ENCODE data around the gene MARCHF2. TPM values are rescaled to one million over a fixed set of nuclear protein-coding genes. Genes with fewer than 3 reads are reported as not detected.
A peak's percentile ranks its signal among the peaks of the same experiment; 100 is the strongest.

MARCHF2 gene
- total RNA-seq, 1 experiment from 2014 or later, result 20.2 TPM

DNA sequence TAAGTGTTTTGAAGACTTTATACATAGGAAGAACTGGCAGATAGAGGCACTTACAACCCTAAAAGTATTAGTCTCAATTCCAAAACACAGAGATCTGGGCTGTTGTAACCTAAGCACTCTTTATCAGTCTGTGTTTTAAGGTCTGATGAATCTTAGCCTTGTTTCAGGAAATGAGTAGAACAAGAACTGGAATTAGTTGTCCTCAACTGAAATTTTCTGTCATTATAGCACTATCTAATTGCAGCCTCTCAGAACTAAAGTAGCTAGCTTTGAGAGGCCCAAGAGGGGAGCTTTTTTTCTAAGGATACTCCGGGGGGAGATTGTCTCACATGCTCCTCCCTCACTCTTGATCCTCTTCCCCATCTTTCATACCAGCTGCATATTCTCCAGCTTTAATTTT, 44.7 kb downstream of the MARCHF2 start (continued):
- no peak for TF ChIP-seq E2F5 (CRISPR knock-in tag; IDR thresholded peaks at IDR 0.05)
- TF ChIP-seq ZNF263 (CRISPR knock-in tag; IDR thresholded peaks at IDR 0.05; ENCODE audit: low read depth), result no peak
- TF ChIP-seq, protein P1, sequence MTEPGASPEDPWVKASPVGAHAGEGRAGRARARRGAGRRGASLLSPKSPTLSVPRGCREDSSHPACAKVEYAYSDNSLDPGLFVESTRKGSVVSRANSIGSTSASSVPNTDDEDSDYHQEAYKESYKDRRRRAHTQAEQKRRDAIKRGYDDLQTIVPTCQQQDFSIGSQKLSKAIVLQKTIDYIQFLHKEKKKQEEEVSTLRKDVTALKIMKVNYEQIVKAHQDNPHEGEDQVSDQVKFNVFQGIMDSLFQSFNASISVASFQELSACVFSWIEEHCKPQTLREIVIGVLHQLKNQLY (CRISPR knock-in tag; IDR thresholded peaks at IDR 0.05), result no peak
- no peak for TF ChIP-seq ZNF121 (CRISPR knock-in tag; IDR thresholded peaks at IDR 0.05)

GRCh38 chr19:8458380-8458779, 45.3 kb downstream of the MARCHF2 start:
- no peak overlapping the region for H3K4me3 Mint-ChIP-seq
- H3K9me3 Mint-ChIP-seq, result no peaks in the 10 kb centered on the region
- ChIA-PET CTCF (interaction anchor here (0.8 to 1.5 kb wide), 4 partner anchors 10 to 123 kb away, joined by 3 to 7 read pairs (median 5); no protein-coding TSS in a partner anchor), POLR2A (no interaction called here)
- peak overlapping the region; percentile 94 for H3K27ac Mint-ChIP-seq
- peaks cover 45% of the 10 kb centered on the region for H3K36me3 Mint-ChIP-seq
- no peaks in the 10 kb centered on the region for H3K27me3 Mint-ChIP-seq (ENCODE audit: low read depth)
- ATAC-seq (no peak; the same call in 1 of the 2 replicates), DNase-seq (ENCODE audit: low spot score) (no peak)
- peaks cover 95% of the 10 kb centered on the region for H3K4me1 Mint-ChIP-seq
- TF ChIP-seq ZBTB43 (CRISPR knock-in tag; IDR thresholded peaks at IDR 0.05) (no peak), GRHL2 (CRISPR knock-in tag; IDR thresholded peaks at IDR 0.05; ENCODE audit: insufficient replicate concordance, severe bottlenecking) (no peak), ATF3 (CRISPR knock-in tag; conservative IDR thresholded peaks at IDR 0.05) (no peak), NR3C1 (CRISPR knock-in tag; conservative IDR thresholded peaks at IDR 0.05; ENCODE audit: low read depth) (no peak), HMGXB4 (CRISPR knock-in tag; IDR thresholded peaks at IDR 0.05) (no peak), ERG (CRISPR knock-in tag; IDR thresholded peaks at IDR 0.05) (no peak), AFF4 (CRISPR knock-in tag; IDR thresholded peaks at IDR 0.05; ENCODE audit: borderline replicate concordance) (no peak), ZNF317 (CRISPR knock-in tag; IDR thresholded peaks at IDR 0.05; ENCODE audit: borderline replicate concordance, low read depth) (no peak), ZNF121 (CRISPR knock-in tag; IDR thresholded peaks at IDR 0.05) (no peak), TEAD1 (CRISPR knock-in tag; IDR thresholded peaks at IDR 0.05) (no peak)
- TF ChIP-seq, protein P2, sequence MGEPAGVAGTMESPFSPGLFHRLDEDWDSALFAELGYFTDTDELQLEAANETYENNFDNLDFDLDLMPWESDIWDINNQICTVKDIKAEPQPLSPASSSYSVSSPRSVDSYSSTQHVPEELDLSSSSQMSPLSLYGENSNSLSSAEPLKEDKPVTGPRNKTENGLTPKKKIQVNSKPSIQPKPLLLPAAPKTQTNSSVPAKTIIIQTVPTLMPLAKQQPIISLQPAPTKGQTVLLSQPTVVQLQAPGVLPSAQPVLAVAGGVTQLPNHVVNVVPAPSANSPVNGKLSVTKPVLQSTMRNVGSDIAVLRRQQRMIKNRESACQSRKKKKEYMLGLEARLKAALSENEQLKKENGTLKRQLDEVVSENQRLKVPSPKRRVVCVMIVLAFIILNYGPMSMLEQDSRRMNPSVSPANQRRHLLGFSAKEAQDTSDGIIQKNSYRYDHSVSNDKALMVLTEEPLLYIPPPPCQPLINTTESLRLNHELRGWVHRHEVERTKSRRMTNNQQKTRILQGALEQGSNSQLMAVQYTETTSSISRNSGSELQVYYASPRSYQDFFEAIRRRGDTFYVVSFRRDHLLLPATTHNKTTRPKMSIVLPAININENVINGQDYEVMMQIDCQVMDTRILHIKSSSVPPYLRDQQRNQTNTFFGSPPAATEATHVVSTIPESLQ (CRISPR knock-in tag; IDR thresholded peaks at IDR 0.05), result no peak
- TF ChIP-seq, protein P3, sequence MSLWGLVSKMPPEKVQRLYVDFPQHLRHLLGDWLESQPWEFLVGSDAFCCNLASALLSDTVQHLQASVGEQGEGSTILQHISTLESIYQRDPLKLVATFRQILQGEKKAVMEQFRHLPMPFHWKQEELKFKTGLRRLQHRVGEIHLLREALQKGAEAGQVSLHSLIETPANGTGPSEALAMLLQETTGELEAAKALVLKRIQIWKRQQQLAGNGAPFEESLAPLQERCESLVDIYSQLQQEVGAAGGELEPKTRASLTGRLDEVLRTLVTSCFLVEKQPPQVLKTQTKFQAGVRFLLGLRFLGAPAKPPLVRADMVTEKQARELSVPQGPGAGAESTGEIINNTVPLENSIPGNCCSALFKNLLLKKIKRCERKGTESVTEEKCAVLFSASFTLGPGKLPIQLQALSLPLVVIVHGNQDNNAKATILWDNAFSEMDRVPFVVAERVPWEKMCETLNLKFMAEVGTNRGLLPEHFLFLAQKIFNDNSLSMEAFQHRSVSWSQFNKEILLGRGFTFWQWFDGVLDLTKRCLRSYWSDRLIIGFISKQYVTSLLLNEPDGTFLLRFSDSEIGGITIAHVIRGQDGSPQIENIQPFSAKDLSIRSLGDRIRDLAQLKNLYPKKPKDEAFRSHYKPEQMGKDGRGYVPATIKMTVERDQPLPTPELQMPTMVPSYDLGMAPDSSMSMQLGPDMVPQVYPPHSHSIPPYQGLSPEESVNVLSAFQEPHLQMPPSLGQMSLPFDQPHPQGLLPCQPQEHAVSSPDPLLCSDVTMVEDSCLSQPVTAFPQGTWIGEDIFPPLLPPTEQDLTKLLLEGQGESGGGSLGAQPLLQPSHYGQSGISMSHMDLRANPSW (CRISPR knock-in tag; conservative IDR thresholded peaks at IDR 0.05; ENCODE audit: low read depth), result no peak
- TF ChIP-seq, protein P4, sequence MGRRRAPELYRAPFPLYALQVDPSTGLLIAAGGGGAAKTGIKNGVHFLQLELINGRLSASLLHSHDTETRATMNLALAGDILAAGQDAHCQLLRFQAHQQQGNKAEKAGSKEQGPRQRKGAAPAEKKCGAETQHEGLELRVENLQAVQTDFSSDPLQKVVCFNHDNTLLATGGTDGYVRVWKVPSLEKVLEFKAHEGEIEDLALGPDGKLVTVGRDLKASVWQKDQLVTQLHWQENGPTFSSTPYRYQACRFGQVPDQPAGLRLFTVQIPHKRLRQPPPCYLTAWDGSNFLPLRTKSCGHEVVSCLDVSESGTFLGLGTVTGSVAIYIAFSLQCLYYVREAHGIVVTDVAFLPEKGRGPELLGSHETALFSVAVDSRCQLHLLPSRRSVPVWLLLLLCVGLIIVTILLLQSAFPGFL (CRISPR knock-in tag; IDR thresholded peaks at IDR 0.05; ENCODE audit: borderline replicate concordance), result no peak
- TF ChIP-seq, protein P5, sequence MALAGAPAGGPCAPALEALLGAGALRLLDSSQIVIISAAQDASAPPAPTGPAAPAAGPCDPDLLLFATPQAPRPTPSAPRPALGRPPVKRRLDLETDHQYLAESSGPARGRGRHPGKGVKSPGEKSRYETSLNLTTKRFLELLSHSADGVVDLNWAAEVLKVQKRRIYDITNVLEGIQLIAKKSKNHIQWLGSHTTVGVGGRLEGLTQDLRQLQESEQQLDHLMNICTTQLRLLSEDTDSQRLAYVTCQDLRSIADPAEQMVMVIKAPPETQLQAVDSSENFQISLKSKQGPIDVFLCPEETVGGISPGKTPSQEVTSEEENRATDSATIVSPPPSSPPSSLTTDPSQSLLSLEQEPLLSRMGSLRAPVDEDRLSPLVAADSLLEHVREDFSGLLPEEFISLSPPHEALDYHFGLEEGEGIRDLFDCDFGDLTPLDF (CRISPR knock-in tag; IDR thresholded peaks at IDR 0.05), result no peak

Measured in WTC11 (cell line).